ENCODE data around the gene BEX4.
"Not testable (repeated sequence)": the region's sequence is repeated elsewhere in the genome, so short reads cannot be mapped to it uniquely, and the experiment has no call there.

Gene BEX4

DNA sequence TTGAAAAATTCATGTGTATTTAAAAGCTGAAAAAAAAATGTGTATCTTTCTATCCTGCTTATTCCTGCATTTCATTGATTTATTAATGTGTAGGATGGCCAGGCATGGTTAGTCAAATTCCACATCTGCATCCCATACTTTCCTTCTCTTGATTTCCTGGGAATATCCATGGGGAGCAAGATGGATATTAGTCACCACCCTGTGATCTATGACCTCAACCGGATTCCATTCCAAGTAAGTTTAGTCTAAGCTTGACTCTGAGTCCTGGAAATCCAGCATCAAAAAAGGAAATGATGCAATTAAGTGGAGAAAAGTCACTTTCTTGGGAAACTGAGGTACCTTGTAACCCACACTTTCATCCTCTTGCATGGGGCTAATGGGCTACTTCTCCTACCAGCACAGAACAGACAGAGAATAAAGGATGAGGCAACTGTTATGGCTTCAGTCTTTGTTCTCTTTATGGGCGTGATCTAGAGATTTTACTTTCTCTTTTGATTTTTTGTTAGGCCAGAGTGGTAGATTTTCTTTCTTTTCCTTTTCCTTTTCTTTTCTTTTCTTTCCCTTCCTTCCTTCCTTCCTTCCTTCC is 17.1 kb upstream of the BEX4 start:
- Histone ChIP-seq H3K9ac (ENCODE audit: insufficient read length) (no peak overlapping the region), H3K36me3 (ENCODE audit: insufficient read depth, low read length) (no peaks in the 10 kb centered on the region), H3K27ac (peak overlapping the region; percentile 23), H3K9me3 (ENCODE audit: low read depth, low read length) (no peaks in the 10 kb centered on the region), H3K4me3 (no peak overlapping the region; the same call in 1 of the 2 replicates)
- DNase-seq (ENCODE audit: low read depth, low spot score): no peak
- TF ChIP-seq FOXP2 (optimal IDR thresholded peaks at IDR 0.05; ENCODE audit: control extremely low read depth, extremely low read length, insufficient read depth): no peak
- no peak for TF ChIP-seq EZH2 (IDR thresholded peaks at IDR 0.05)
- TF ChIP-seq POLR2AphosphoS5 (IDR thresholded peaks at IDR 0.05; ENCODE audit: borderline replicate concordance, low read depth, low read length): no peak

DNA sequence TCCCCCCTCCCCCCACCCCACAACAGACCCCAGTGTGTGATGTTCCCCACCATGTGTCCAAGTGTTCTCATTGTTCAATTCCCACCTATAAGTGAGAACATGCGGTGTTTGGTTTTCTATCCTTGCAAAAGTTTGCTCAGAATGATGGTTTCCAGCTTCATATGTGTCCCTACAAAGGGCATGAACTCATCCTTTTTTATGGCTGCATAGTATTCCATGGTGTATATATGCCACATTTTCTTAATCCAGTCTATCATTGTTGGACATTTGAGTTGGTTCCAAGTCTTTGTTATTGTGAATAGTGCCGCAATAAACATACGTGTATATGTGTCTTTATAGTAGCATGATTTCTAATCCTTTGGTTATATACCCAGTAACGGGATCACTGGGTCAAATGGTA is 16.2 kb upstream of the BEX4 start:
- H3K9ac ChIP-seq (ENCODE audit: insufficient read length); H3K4me3 ChIP-seq; H3K27ac ChIP-seq; H3K36me3 ChIP-seq (ENCODE audit: insufficient read depth, low read length); H3K9me3 ChIP-seq (ENCODE audit: low read depth, low read length); DNase-seq (ENCODE audit: low read depth, low spot score): not testable (repeated sequence)

DNA sequence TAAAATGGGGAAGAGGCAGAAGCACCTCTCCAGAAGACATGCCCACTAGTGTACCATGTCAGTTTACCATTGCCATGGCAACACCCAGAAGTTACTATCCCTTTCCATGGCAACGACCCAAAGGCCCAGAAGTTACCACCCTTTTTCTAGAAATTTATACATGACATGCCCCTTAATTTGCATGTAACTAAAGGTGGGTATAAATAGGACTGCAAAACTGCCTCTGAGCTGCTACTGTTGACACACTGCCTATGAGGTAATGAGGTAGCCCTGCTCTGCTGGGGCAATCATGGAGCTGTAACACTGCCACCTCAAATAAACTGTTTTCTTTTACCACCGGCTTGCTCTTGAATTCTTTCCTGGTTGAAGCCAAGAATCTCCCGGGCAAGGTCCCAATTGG is 13.9 kb upstream of the BEX4 start:
- Histone ChIP-seq H3K9ac (ENCODE audit: insufficient read length) (no peak overlapping the region), H3K9me3 (ENCODE audit: low read depth, low read length) (no peaks in the 10 kb centered on the region), H3K36me3 (ENCODE audit: insufficient read depth, low read length) (no peaks in the 10 kb centered on the region), H3K4me3 (no peak overlapping the region), H3K27ac (no peak overlapping the region)
- DNase-seq (ENCODE audit: low read depth, low spot score): no peak
- TF ChIP-seq FOXP2 (optimal IDR thresholded peaks at IDR 0.05; ENCODE audit: control extremely low read depth, extremely low read length, insufficient read depth) (no peak), EZH2 (IDR thresholded peaks at IDR 0.05) (no peak), POLR2AphosphoS5 (IDR thresholded peaks at IDR 0.05; ENCODE audit: borderline replicate concordance, low read depth, low read length) (no peak)

GRCh38 chrX:103210056-103210455 is 4.9 kb upstream of the BEX4 start:
- TF ChIP-seq EZH2 (IDR thresholded peaks at IDR 0.05) (no peak), FOXP2 (optimal IDR thresholded peaks at IDR 0.05; ENCODE audit: control extremely low read depth, extremely low read length, insufficient read depth) (no peak), POLR2AphosphoS5 (IDR thresholded peaks at IDR 0.05; ENCODE audit: borderline replicate concordance, low read depth, low read length) (no peak)
- no peaks in the 10 kb centered on the region for H3K9me3 ChIP-seq (ENCODE audit: low read depth, low read length)
- no peak overlapping the region for H3K4me3 ChIP-seq
- DNase-seq (ENCODE audit: low read depth, low spot score): no peak
- H3K36me3 ChIP-seq (ENCODE audit: insufficient read depth, low read length): no peaks in the 10 kb centered on the region
- H3K9ac ChIP-seq (ENCODE audit: insufficient read length): no peak overlapping the region
- no peak overlapping the region for H3K27ac ChIP-seq

GRCh38 chrX:103211012-103211715 is 3.7 kb upstream of the BEX4 start:
- no peak for TF ChIP-seq EZH2 (IDR thresholded peaks at IDR 0.05)
- TF ChIP-seq FOXP2 (optimal IDR thresholded peaks at IDR 0.05; ENCODE audit: control extremely low read depth, extremely low read length, insufficient read depth): no peak
- no peak for TF ChIP-seq POLR2AphosphoS5 (IDR thresholded peaks at IDR 0.05; ENCODE audit: borderline replicate concordance, low read depth, low read length)
- Histone ChIP-seq H3K9ac (ENCODE audit: insufficient read length) (no peak overlapping the region), H3K36me3 (ENCODE audit: insufficient read depth, low read length) (no peaks in the 10 kb centered on the region; the same call in 1 of the 2 replicates), H3K27ac (no peak overlapping the region), H3K9me3 (ENCODE audit: low read depth, low read length) (no peaks in the 10 kb centered on the region), H3K4me3 (no peak overlapping the region)
- DNase-seq (ENCODE audit: low read depth, low spot score): no peak

DNA sequence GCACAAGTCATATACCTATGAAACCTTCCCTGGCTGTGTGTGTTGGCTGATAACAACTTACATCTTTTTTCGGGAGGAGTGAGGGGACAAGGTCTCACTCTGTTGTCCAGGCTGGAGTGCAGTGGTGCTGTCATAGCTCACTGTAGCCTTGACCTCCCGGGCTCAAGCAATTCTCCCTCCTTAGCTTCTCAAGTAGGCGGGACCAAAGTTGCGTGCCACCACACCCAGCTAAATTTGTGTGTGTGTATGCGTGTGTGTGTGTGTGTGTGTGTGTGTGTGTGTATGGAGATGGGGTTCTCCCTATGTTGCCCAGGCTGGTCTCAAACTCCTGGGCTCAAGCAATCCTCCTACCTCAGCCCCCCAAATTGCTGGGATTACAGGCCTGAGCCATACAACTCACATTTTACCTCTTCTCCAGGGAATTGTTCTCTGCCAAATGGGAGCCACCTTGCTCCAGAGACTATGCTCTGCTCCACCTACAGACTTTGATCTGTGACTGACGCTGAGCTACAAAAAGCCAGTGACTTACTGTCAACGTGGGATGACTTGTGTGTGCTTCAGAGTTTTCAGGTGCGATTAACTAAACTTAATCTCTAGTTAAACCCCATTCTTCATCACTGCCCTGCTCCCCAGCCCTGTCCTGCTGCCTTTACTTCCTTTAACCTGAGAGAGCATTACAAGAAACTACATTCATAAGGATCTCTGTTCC is 2.0 kb upstream of the BEX4 start:
- no peak overlapping the region for H3K4me3 ChIP-seq
- TF ChIP-seq POLR2AphosphoS5 (IDR thresholded peaks at IDR 0.05; ENCODE audit: borderline replicate concordance, low read depth, low read length) (no peak), FOXP2 (optimal IDR thresholded peaks at IDR 0.05; ENCODE audit: control extremely low read depth, extremely low read length, insufficient read depth) (no peak), EZH2 (IDR thresholded peaks at IDR 0.05) (no peak)
- no peaks in the 10 kb centered on the region; the same call in none of the 2 replicates for H3K36me3 ChIP-seq (ENCODE audit: insufficient read depth, low read length)
- no peak for DNase-seq (ENCODE audit: low read depth, low spot score)
- no peaks in the 10 kb centered on the region for H3K9me3 ChIP-seq (ENCODE audit: low read depth, low read length)
- H3K9ac ChIP-seq (ENCODE audit: insufficient read length): no peak overlapping the region
- no peak overlapping the region for H3K27ac ChIP-seq

DNA sequence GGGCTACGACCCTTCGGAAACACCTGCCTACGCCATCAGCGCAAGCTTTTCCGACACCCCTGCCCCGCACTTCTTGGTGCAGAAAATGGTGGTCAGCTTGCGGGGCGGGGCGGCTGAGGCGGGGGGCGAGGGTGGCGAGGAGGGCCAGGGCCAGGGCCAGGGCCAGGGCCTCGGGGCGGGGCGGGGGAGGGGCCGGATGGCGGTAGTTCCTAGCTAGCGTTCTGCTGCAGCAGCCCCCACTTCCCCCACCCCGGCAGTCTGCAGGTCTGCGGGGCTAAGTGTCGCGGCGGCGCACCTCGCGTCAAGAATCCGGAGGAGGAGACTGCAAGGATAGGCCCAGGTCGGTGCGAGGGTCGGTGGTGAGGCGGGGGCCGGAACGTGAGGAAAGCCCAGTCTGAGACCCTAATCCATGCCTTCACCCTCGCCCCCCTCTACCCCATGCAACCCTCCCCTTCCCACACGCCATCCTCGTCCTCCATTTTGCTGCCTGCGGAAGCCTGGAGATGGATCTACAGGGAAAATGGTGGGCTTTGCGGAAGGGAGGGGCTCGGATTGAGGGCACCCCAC is 600 bp downstream of the BEX4 start:
- H3K9ac ChIP-seq (ENCODE audit: insufficient read length): peak overlapping the region; percentile 79
- H3K27ac ChIP-seq: no peak overlapping the region
- TF ChIP-seq POLR2AphosphoS5 (IDR thresholded peaks at IDR 0.05; ENCODE audit: borderline replicate concordance, low read depth, low read length): no peak
- no peak for TF ChIP-seq FOXP2 (optimal IDR thresholded peaks at IDR 0.05; ENCODE audit: control extremely low read depth, extremely low read length, insufficient read depth)
- no peak for TF ChIP-seq EZH2 (IDR thresholded peaks at IDR 0.05)
- H3K36me3 ChIP-seq (ENCODE audit: insufficient read depth, low read length): no peaks in the 10 kb centered on the region; the same call in none of the 2 replicates
- no peak for DNase-seq (ENCODE audit: low read depth, low spot score)
- no peaks in the 10 kb centered on the region for H3K9me3 ChIP-seq (ENCODE audit: low read depth, low read length)
- peak overlapping the region; percentile 80 for H3K4me3 ChIP-seq

GRCh38 chrX:103220511-103221323 is 5.8 kb downstream of the BEX4 start:
- Histone ChIP-seq H3K9ac (ENCODE audit: insufficient read length) (no peak overlapping the region), H3K9me3 (ENCODE audit: low read depth, low read length) (no peaks in the 10 kb centered on the region), H3K27ac (no peak overlapping the region), H3K36me3 (ENCODE audit: insufficient read depth, low read length) (no peaks in the 10 kb centered on the region; the same call in none of the 2 replicates), H3K4me3 (no peak overlapping the region)
- DNase-seq (ENCODE audit: low read depth, low spot score): no peak
- TF ChIP-seq EZH2 (IDR thresholded peaks at IDR 0.05) (no peak), FOXP2 (optimal IDR thresholded peaks at IDR 0.05; ENCODE audit: control extremely low read depth, extremely low read length, insufficient read depth) (no peak), POLR2AphosphoS5 (IDR thresholded peaks at IDR 0.05; ENCODE audit: borderline replicate concordance, low read depth, low read length) (no peak)

DNA sequence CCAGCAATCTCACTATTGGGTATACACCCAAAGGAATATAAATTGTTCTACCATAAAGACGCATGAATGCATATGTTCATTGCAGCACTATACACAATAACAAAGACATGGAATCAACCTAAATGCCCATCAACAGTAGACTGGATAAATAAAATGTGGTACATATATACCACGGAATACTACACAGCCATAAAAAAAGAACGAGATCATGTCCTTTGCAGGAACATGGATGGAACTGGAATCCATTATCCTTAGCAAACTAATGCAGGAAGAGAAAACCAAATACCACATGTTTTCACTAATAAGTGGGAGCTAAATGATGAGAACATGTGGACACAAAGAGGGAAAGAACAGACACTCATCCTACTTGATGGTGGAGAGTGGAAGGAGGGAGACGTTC is 11.0 kb downstream of the BEX4 start:
- not testable (repeated sequence) for H3K9ac ChIP-seq (ENCODE audit: insufficient read length); H3K4me3 ChIP-seq; H3K27ac ChIP-seq; H3K36me3 ChIP-seq (ENCODE audit: insufficient read depth, low read length); DNase-seq (ENCODE audit: low read depth, low spot score); H3K9me3 ChIP-seq (ENCODE audit: low read depth, low read length)
